Measurements from ENCODE around the gene PCMTD2. TPM values are rescaled to one million over a fixed set of nuclear protein-coding genes. Genes with fewer than 3 reads are reported as not detected.

The PCMTD2 gene
- polyA plus RNA-seq, 2 of the 4 experiments (the other 2 are of a cell fraction), result 19.9 to 41.8 TPM

- no peak overlapping the region for H3K4me2 ChIP-seq
- ChIA-PET CTCF (no interaction called here), POLR2A (no interaction called here)
- no peak overlapping the region for H3K4me3 ChIP-seq
- H3K27ac ChIP-seq, result no peak overlapping the region
- FAIRE-seq (no peak), DNase-seq (ENCODE audit: low read depth in 1 of 2, low spot score in 1 of 2) (no peak), ATAC-seq (no peak)
- H3K4me1 ChIP-seq, result no peaks in the 10 kb centered on the region
- TF ChIP-seq, protein P1, sequence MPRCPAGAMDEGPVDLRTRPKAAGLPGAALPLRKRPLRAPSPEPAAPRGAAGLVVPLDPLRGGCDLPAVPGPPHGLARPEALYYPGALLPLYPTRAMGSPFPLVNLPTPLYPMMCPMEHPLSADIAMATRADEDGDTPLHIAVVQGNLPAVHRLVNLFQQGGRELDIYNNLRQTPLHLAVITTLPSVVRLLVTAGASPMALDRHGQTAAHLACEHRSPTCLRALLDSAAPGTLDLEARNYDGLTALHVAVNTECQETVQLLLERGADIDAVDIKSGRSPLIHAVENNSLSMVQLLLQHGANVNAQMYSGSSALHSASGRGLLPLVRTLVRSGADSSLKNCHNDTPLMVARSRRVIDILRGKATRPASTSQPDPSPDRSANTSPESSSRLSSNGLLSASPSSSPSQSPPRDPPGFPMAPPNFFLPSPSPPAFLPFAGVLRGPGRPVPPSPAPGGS (IDR thresholded peaks at IDR 0.05), result no peak
- TF ChIP-seq HEYL (CRISPR knock-in tag; IDR thresholded peaks at IDR 0.05) (no peak), PHF8 (IDR thresholded peaks at IDR 0.05; ENCODE audit: borderline replicate concordance, low read depth) (no peak), MYC (IDR thresholded peaks at IDR 0.05; ENCODE audit: borderline replicate concordance, low read length) (no peak), SMC3 (IDR thresholded peaks at IDR 0.05) (no peak)
- TF ChIP-seq, protein P2, sequence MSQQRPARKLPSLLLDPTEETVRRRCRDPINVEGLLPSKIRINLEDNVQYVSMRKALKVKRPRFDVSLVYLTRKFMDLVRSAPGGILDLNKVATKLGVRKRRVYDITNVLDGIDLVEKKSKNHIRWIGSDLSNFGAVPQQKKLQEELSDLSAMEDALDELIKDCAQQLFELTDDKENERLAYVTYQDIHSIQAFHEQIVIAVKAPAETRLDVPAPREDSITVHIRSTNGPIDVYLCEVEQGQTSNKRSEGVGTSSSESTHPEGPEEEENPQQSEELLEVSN (IDR thresholded peaks at IDR 0.05; ENCODE audit: borderline replicate concordance, low read depth), result no peak
- WGBS (ENCODE audit: missing lambda C conversion rate), result 66% methylated on average over 7 of the region's 7 CpGs
- H3K9me3 ChIP-seq, result peaks cover 10% of the 10 kb centered on the region; the same call in 1 of the 3 replicates
These were observed 24.4 kb downstream of the PCMTD2 start for GRCh38 chr20:64279826-64280459.

DNA sequence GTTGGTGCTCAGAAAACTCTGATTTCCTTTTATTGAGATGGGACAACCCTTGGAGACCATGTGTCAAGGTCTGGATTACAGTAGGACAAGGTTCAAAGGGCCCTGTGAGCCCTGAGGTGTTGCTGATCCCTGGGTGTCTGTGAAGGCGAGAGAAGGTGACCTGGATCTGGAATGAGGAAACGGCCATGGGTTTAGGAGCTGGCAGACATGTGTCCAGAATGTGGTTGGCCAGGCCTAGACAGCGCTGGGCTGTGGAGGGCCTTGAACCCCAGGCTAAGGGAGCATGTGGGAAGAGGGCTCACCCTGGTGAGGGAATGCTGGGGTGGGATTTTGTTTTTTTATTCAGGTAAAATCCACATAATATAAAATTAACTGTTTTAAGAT lies 24.9 kb downstream of the PCMTD2 start:
- no peak for FAIRE-seq
- H3K9me3 ChIP-seq, result peaks cover 11% of the 10 kb centered on the region; the same call in 1 of the 3 replicates
- CTCF ChIA-PET, result no interaction called here
- H3K4me1 ChIP-seq, result no peaks in the 10 kb centered on the region
- ATAC-seq, result no peak
- no peak overlapping the region for H3K4me2 ChIP-seq
- no peak overlapping the region for H3K27ac ChIP-seq
- no peak for TF ChIP-seq FOXS1 (CRISPR knock-in tag; IDR thresholded peaks at IDR 0.05)
- TF ChIP-seq NR3C1 (IDR thresholded peaks at IDR 0.05), result no peak
- no peak for TF ChIP-seq HOXA7 (CRISPR knock-in tag; IDR thresholded peaks at IDR 0.05)
- TF ChIP-seq POLR2AphosphoS2 (conservative IDR thresholded peaks at IDR 0.05; ENCODE audit: low read length), result no peak
- TF ChIP-seq REST (IDR thresholded peaks at IDR 0.05), result no peak
- TF ChIP-seq RCOR1 (IDR thresholded peaks at IDR 0.05; ENCODE audit: low read depth, low read length), result no peak
- TF ChIP-seq, protein P3, sequence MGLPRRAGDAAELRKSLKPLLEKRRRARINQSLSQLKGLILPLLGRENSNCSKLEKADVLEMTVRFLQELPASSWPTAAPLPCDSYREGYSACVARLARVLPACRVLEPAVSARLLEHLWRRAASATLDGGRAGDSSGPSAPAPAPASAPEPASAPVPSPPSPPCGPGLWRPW (IDR thresholded peaks at IDR 0.05), result no peak
- TF ChIP-seq, protein P2 (IDR thresholded peaks at IDR 0.05; ENCODE audit: borderline replicate concordance, low read depth), result no peak
- no peak for TF ChIP-seq PHF8 (IDR thresholded peaks at IDR 0.05; ENCODE audit: borderline replicate concordance, low read depth)
- no peak for TF ChIP-seq SMC3 (IDR thresholded peaks at IDR 0.05)
- TF ChIP-seq ZC3H11A (IDR thresholded peaks at IDR 0.05), result no peak
- TF ChIP-seq BHLHE40 (IDR thresholded peaks at IDR 0.05; ENCODE audit: low read depth, low read length), result no peak
- TF ChIP-seq EP300 (IDR thresholded peaks at IDR 0.05), result no peak
- no peak for TF ChIP-seq RAD21 (conservative IDR thresholded peaks at IDR 0.05 in 1 of 2, IDR thresholded peaks at IDR 0.05 in 1 of 2)
- TF ChIP-seq, protein P4, sequence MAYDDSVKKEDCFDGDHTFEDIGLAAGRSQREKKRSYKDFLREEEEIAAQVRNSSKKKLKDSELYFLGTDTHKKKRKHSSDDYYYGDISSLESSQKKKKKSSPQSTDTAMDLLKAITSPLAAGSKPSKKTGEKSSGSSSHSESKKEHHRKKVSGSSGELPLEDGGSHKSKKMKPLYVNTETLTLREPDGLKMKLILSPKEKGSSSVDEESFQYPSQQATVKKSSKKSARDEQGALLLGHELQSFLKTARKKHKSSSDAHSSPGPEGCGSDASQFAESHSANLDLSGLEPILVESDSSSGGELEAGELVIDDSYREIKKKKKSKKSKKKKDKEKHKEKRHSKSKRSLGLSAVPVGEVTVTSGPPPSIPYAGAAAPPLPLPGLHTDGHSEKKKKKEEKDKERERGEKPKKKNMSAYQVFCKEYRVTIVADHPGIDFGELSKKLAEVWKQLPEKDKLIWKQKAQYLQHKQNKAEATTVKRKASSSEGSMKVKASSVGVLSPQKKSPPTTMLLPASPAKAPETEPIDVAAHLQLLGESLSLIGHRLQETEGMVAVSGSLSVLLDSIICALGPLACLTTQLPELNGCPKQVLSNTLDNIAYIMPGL (CRISPR knock-in tag; IDR thresholded peaks at IDR 0.05; ENCODE audit: borderline replicate concordance), result no peak
- TF ChIP-seq, protein P5, sequence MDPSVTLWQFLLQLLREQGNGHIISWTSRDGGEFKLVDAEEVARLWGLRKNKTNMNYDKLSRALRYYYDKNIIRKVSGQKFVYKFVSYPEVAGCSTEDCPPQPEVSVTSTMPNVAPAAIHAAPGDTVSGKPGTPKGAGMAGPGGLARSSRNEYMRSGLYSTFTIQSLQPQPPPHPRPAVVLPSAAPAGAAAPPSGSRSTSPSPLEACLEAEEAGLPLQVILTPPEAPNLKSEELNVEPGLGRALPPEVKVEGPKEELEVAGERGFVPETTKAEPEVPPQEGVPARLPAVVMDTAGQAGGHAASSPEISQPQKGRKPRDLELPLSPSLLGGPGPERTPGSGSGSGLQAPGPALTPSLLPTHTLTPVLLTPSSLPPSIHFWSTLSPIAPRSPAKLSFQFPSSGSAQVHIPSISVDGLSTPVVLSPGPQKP (IDR thresholded peaks at IDR 0.05; ENCODE audit: low read depth, low read length), result no peak
- TF ChIP-seq MAFK (IDR thresholded peaks at IDR 0.05; ENCODE audit: partially characterized antibody), result no peak
- no peak for DNase-seq (ENCODE audit: low read depth in 1 of 2, low spot score in 1 of 2)
- POLR2A ChIA-PET, result no interaction called here
- WGBS (ENCODE audit: missing lambda C conversion rate), result 64% methylated on average over 3 of the region's 3 CpGs
- no peak overlapping the region for H3K4me3 ChIP-seq
